Naive thymus-derived CD8-positive, alpha-beta T cell (primary cell): ENCODE data around the gene TTBK1. TPM values are rescaled to one million over a fixed set of nuclear protein-coding genes. Genes with fewer than 3 reads are reported as not detected.
A peak's percentile ranks its signal among the peaks of the same experiment; 100 is the strongest.

Experiments
- ATAC-seq, 2 donors: fragments of 150-1000 bp; cut with Tn5 transposase in 1 of 2; sonication (Bioruptor Pico), chemical (Tn5 transposase) in 1 of 2; 1 replicate in 1 of 2; 2 replicates in 1 of 2; pipeline ENCODE4 v1.10.0; 2021; ENCODE audit warnings: mild to moderate bottlenecking in 2 of 2, moderate library complexity in 2 of 2
- POLR2A ChIA-PET: fragments of 350-600 bp; sonication (Branson Sonifier 250); formaldehyde crosslinking; loops from one replicate; lab custom pipeline; 2021; ENCODE audit warnings: antibody characterized with exemption; lab: Charles Lee
- DNase-seq, 10 donors: peaks; one replicate each; pipeline versions ENCODE4 v3.0.0 to v3.0.0-alpha.2; 2020 to 2022
- H3K27ac Mint-ChIP-seq, 10 donors: one replicate each; pipeline ENCODE4 v1.8.0; 2020 to 2022; ENCODE audit warnings: mild to moderate bottlenecking in 10 of 10, mixed read lengths in 10 of 10, moderate library complexity in 4 of 10, inconsistent platforms in 1 of 10
- H3K27me3 Mint-ChIP-seq, 5 donors: one replicate each; pipeline ENCODE4 v1.8.0; 2021 to 2022; ENCODE audit warnings: mixed read lengths in 5 of 5
- H3K36me3 Mint-ChIP-seq, 3 donors: one replicate each; pipeline ENCODE4 v1.8.0; 2020 to 2022; ENCODE audit warnings: mixed read lengths in 3 of 3, mild to moderate bottlenecking in 2 of 3, inconsistent platforms in 1 of 3
- H3K4me1 Mint-ChIP-seq, 4 donors: one replicate each; pipeline ENCODE4 v1.8.0; 2021 to 2022; ENCODE audit warnings: mixed read lengths in 4 of 4
- H3K4me3 Mint-ChIP-seq, 10 donors: one replicate each; pipeline ENCODE4 v1.8.0; 2020 to 2022; ENCODE audit warnings: mild to moderate bottlenecking in 10 of 10, mixed read lengths in 10 of 10, moderate library complexity in 6 of 10, inconsistent platforms in 1 of 10
- H3K9me3 Mint-ChIP-seq, 9 donors: one replicate each; pipeline ENCODE4 v1.8.0; 2020 to 2022; ENCODE audit warnings: mixed read lengths in 9 of 9, mild to moderate bottlenecking in 3 of 9, inconsistent platforms in 1 of 9, moderate library complexity in 1 of 9
- polyA plus RNA-seq, 3 donors: library from polyadenylated mRNA; unstranded; fragments of 300-500 nt; fragmentation: Illumina TruSeq; gene quantifications; one replicate each; pipeline ENCODE4 v1.2.3, GENCODE V29; 2021
- total RNA-seq, 8 experiments: library from RNA in 2 of 8; stranded (reverse) in 2 of 8; gene quantifications; one replicate each; pipeline ENCODE4 v1.2.3 and lab custom pipeline; 2021 to 2026

Gene TTBK1
- total and polyA plus RNA-seq, 5 experiments from 2014 or later: not detected

GRCh38 chr6:43306086-43306485 is 62.8 kb downstream of the TTBK1 start:
- no peak for DNase-seq
- Mint-ChIP-seq H3K9me3 (no peaks in the 10 kb centered on the region), H3K4me3 (peak overlapping the region in 1 of 10 donors; percentile 45), H3K36me3 (no peaks in the 10 kb centered on the region), H3K4me1 (peaks cover 4 to 22% (median 9%) of the 10 kb centered on the region in 4 donors), H3K27me3 (peaks cover 0 to 7% (median 2%) of the 10 kb centered on the region in 5 donors), H3K27ac (no peak overlapping the region)
- POLR2A ChIA-PET: no interaction called here
- ATAC-seq: no peak

DNA sequence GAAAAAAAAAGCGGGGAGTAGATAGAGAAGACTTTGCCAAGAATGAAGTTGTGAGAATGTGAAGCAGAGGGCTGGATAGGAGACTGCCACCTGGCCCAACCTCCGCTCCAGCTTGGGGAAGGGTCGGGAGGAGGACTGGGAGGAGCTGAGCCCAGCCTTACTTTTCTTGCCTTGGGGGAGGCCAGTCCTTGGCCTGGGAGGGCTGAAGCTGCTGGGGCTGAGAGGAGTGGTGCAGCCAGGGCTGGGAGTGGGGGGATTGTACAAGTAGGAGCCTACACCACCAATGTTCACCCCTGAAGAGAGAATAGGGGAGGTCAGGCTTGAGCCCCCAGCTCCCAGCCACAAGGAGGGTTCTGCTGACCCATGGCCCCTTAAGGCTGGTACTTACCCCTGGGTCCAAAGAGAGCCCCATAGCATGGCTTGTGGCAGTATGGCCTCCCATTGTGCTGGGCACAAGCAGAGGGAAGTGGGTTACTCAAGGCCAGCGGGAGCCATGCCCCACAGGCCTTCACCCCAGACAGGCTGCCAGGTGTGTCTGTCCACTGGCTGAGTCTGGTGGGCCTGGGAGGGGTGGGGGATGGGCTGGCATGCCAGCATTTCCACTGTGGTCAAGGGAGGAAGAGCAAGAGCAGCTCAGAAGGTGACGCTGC is 64.3 kb downstream of the TTBK1 start:
- POLR2A ChIA-PET: interaction anchor here (0.7 to 1.2 kb wide), 5 partner anchors 27 to 120 kb away, joined by 3 to 5 read pairs (median 4); partner anchors contain the start of genes ABCC10 and ZNF318
- H3K27ac Mint-ChIP-seq: peak overlapping the region in 1 of 10 donors; percentile 39

GRCh38 chr6:43308101-43308989 is 65.1 kb downstream of the TTBK1 start, which contains the start of gene CRIP3:
Gene CRIP3, minus strand, starts transcription at chr6:43308826. Its CDS starts 34 bp downstream, at chr6:43308792.
- Mint-ChIP-seq H3K9me3 (no peaks in the 10 kb centered on the region), H3K27me3 (peaks cover 0 to 9% (median 0%) of the 10 kb centered on the region in 5 donors), H3K27ac (peak within 1 kb of the TSS in 8 of 10 donors; percentile 5 to 80 (median 56)), H3K36me3 (no peaks in the 10 kb centered on the region), H3K4me1 (peaks cover 4 to 37% (median 9%) of the 10 kb centered on the region in 4 donors), H3K4me3 (peak within 1 kb of the TSS; percentile 77 to 85 (median 82))
- peak; percentile 87 to 90 for ATAC-seq
- POLR2A ChIA-PET: interaction anchor here (0.9 to 1.2 kb wide), 5 partner anchors 26 to 119 kb away, joined by 3 to 5 read pairs (median 3); partner anchors contain the start of genes ABCC10 and ZNF318
- peak; percentile 25 to 75 (median 48) for DNase-seq

More for the DNA sequence above, 64.3 kb downstream of the TTBK1 start:
- Mint-ChIP-seq H3K27me3 (peaks cover 0 to 9% (median 0%) of the 10 kb centered on the region in 5 donors), H3K36me3 (no peaks in the 10 kb centered on the region), H3K4me3 (peak overlapping the region in 9 of 10 donors; percentile 10 to 72 (median 43)), H3K9me3 (no peaks in the 10 kb centered on the region), H3K4me1 (peaks cover 4 to 30% (median 9%) of the 10 kb centered on the region in 4 donors)
- DNase-seq (no peak), ATAC-seq (no peak)

GRCh38 chr6:43308990-43309477 is 65.8 kb downstream of the TTBK1 start:
- Mint-ChIP-seq H3K36me3 (no peaks in the 10 kb centered on the region), H3K9me3 (no peaks in the 10 kb centered on the region), H3K4me1 (peaks cover 4 to 39% (median 9%) of the 10 kb centered on the region in 4 donors), H3K4me3 (peak overlapping the region; percentile 77 to 85 (median 82)), H3K27ac (peak overlapping the region in 4 of 10 donors; percentile 22 to 80 (median 56)), H3K27me3 (peaks cover 0 to 9% (median 0%) of the 10 kb centered on the region in 5 donors)
- ATAC-seq (peak in 1 of 2 donors; percentile 22), DNase-seq (no peak)
- POLR2A ChIA-PET: interaction anchor here (0.6 to 1.2 kb wide), 4 partner anchors 84 to 119 kb away, joined by 3 to 5 read pairs (median 3); partner anchors contain the start of gene ABCC10

DNA sequence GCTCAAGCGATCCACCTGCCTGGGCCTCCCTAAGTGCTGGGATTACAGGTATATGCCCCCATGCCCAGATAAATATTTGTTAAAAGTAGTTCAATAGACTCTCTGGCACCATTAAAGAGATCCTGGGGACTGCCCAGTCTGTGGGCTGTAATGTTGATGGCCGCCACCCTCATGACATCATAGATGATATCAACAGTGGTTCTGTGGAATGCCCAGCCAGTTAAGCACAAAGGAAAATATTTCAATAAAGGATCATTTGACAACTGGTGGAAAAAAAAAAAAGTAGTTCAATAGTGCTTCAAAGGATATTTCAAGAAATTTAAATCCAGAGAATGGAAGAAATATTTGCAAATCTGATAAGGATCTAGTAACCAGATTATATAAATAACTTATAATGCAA is 66.9 kb downstream of the TTBK1 start:
- H3K9me3 Mint-ChIP-seq: no peaks in the 10 kb centered on the region
- DNase-seq: no peak
- H3K4me1 Mint-ChIP-seq: peaks cover 4 to 40% (median 9%) of the 10 kb centered on the region in 4 donors
- H3K27me3 Mint-ChIP-seq: peaks cover 0 to 9% (median 0%) of the 10 kb centered on the region in 5 donors
- no peak for ATAC-seq
- POLR2A ChIA-PET: interaction anchor here (0.5 kb wide), 1 partner anchor 74 kb away, joined by 3 read pairs; no protein-coding TSS in a partner anchor
- peak overlapping the region in 2 of 10 donors; percentile 1 to 44 for H3K4me3 Mint-ChIP-seq
- H3K27ac Mint-ChIP-seq: no peak overlapping the region
- no peaks in the 10 kb centered on the region for H3K36me3 Mint-ChIP-seq

DNA sequence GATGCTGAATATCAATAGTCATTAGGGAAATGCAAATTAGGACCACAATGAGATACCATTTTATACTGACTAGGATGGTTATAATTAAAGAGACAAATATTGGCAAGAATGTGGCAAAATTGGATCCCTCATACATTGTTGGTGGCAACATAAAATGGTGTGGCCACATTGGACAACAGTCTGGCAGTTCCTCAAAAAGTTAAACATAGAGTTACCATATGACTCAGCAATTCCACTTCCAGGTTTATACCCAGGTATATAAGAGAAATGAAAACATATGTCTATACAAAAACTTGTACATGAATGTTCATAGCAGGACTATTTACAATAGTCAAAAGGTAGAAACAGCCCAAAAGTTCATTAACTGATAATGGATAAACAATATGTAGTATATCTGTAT is 67.3 kb downstream of the TTBK1 start:
- no peaks in the 10 kb centered on the region for H3K9me3 Mint-ChIP-seq
- peaks cover 0 to 3% (median 0%) of the 10 kb centered on the region in 3 donors for H3K36me3 Mint-ChIP-seq
- ATAC-seq (no peak), DNase-seq (no peak)
- no peak overlapping the region for H3K27ac Mint-ChIP-seq
- peaks cover 0 to 9% (median 0%) of the 10 kb centered on the region in 5 donors for H3K27me3 Mint-ChIP-seq
- POLR2A ChIA-PET: no interaction called here
- peaks cover 4 to 41% (median 9%) of the 10 kb centered on the region in 4 donors for H3K4me1 Mint-ChIP-seq
- H3K4me3 Mint-ChIP-seq: no peak overlapping the region

DNA sequence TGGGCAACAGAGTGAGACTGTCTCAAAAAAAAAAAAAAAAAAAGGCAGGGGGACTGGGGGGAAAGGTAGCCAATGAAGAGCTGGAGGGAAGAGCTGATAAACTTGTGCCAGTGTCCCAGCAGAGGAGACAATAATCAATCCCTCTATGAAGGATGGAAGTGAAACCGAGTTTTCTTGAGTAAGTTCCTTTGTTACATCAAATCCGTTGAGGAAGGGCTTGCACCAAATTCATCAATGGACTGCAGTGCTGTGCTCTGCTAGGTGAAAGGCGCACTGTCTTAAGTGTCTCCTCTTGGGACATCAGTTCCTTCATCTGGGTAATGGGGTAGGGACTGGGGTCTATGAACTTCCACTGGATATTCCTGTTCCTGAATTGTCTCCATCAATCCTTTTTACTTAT is 68.4 kb downstream of the TTBK1 start:
- POLR2A ChIA-PET: no interaction called here
- Mint-ChIP-seq H3K27me3 (peaks cover 0 to 9% (median 0%) of the 10 kb centered on the region in 5 donors), H3K27ac (no peak overlapping the region), H3K9me3 (no peaks in the 10 kb centered on the region), H3K4me1 (peaks cover 4 to 47% (median 9%) of the 10 kb centered on the region in 4 donors), H3K4me3 (no peak overlapping the region), H3K36me3 (peaks cover 0 to 3% (median 0%) of the 10 kb centered on the region in 3 donors)
- ATAC-seq (no peak), DNase-seq (no peak)

- H3K9me3 Mint-ChIP-seq: no peaks in the 10 kb centered on the region
- peaks cover 0 to 6% (median 2%) of the 10 kb centered on the region in 3 donors for H3K36me3 Mint-ChIP-seq
- no peak overlapping the region for H3K27ac Mint-ChIP-seq
- H3K4me1 Mint-ChIP-seq: peaks cover 1 to 51% (median 5%) of the 10 kb centered on the region in 4 donors
- H3K4me3 Mint-ChIP-seq: no peak overlapping the region
- no peak for ATAC-seq
- DNase-seq: no peak
- peaks cover 0 to 9% (median 0%) of the 10 kb centered on the region in 5 donors for H3K27me3 Mint-ChIP-seq
- POLR2A ChIA-PET: no interaction called here
These were observed 70.5 kb downstream of the TTBK1 start for GRCh38 chr6:43313813-43314212.

- Mint-ChIP-seq H3K27ac (peak overlapping the region in 2 of 10 donors; percentile 44 to 72), H3K4me3 (peak overlapping the region in 1 of 10 donors; percentile 47), H3K27me3 (no peaks in the 10 kb centered on the region), H3K9me3 (no peaks in the 10 kb centered on the region), H3K36me3 (peaks cover 0 to 16% (median 6%) of the 10 kb centered on the region in 3 donors), H3K4me1 (peaks cover 0 to 40% (median 0%) of the 10 kb centered on the region in 4 donors)
- POLR2A ChIA-PET: no interaction called here
- ATAC-seq: peak in 1 of 2 donors; percentile 17
- no peak for DNase-seq
These were observed 74.7 kb downstream of the TTBK1 start for GRCh38 chr6:43318011-43318410.

DNA sequence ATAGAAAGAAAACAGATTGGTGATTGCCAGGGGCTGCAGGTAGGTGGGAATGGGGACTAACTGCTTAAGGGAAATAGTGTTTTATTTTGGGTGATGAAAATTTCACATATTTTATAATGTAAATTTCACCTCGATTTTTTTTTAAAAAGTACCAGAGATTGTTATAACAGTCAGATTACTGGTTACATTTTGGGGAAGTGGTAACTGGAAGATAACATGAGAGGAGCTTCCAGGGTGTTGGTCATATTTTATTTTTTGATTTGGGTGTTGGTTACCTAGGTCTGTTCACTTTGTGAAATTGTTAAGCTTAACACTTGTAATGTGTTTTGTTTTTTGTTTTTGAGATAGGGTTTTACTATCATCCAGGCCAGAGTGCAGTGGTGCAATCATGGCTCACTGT is 82.6 kb downstream of the TTBK1 start:
- H3K4me3 Mint-ChIP-seq: no peak overlapping the region
- H3K27me3 Mint-ChIP-seq: no peaks in the 10 kb centered on the region
- POLR2A ChIA-PET: no interaction called here
- DNase-seq (no peak), ATAC-seq (no peak)
- peaks cover 0 to 16% (median under 1%) of the 10 kb centered on the region in 4 donors for H3K4me1 Mint-ChIP-seq
- peaks cover 0 to 30% (median 12%) of the 10 kb centered on the region in 3 donors for H3K36me3 Mint-ChIP-seq
- no peaks in the 10 kb centered on the region for H3K9me3 Mint-ChIP-seq
- H3K27ac Mint-ChIP-seq: no peak overlapping the region

GRCh38 chr6:43328528-43328927 is 85.2 kb downstream of the TTBK1 start:
- no peak overlapping the region for H3K4me3 Mint-ChIP-seq
- peaks cover 0 to 16% (median 12%) of the 10 kb centered on the region in 3 donors for H3K36me3 Mint-ChIP-seq
- POLR2A ChIA-PET: interaction anchor here (0.6 kb wide), 1 partner anchor 371 kb away, joined by 6 read pairs; no protein-coding TSS in a partner anchor
- H3K27me3 Mint-ChIP-seq: no peaks in the 10 kb centered on the region
- DNase-seq: no peak
- ATAC-seq: no peak
- no peak overlapping the region for H3K27ac Mint-ChIP-seq
- H3K4me1 Mint-ChIP-seq: peaks cover 7 to 23% (median 14%) of the 10 kb centered on the region in 4 donors
- no peaks in the 10 kb centered on the region for H3K9me3 Mint-ChIP-seq

DNA sequence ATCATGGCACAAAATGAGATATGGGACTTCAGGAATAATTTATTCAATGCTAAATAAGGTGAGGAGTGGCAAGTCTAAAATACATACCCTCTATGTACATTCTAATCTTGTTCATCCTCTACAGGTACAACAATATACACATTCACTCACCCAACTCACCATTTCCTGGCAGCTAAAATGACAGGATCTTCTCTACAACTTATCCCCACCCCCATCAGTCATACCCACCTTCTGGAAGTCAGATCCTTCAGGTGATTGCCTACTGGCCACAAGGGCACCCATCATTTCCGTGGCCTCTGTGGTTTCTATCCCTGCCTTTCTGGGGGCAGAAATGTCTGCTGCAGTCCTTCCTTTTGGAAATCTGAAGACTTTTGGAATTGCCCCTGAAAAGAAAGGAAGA is 88.2 kb downstream of the TTBK1 start:
- Mint-ChIP-seq H3K4me3 (peak overlapping the region in 2 of 10 donors; percentile 22 to 47), H3K27ac (peak overlapping the region in 5 of 10 donors; percentile 4 to 84 (median 56)), H3K9me3 (no peaks in the 10 kb centered on the region), H3K27me3 (no peaks in the 10 kb centered on the region), H3K4me1 (peaks cover 10 to 19% (median 14%) of the 10 kb centered on the region in 4 donors), H3K36me3 (peaks cover 0 to 15% (median 8%) of the 10 kb centered on the region in 3 donors)
- POLR2A ChIA-PET: no interaction called here
- no peak for ATAC-seq
- DNase-seq: no peak
